ENCODE measurements around the gene DUSP10. TPM values are rescaled to one million over a fixed set of nuclear protein-coding genes. Genes with fewer than 3 reads are reported as not detected.
A peak's percentile ranks its signal among the peaks of the same experiment; 100 is the strongest.

The DUSP10 gene
- total RNA-seq, 4 donors from 2014 or later, result 1.6 to 7.2 (median 4.9) TPM

- peak; percentile 89 for DNase-seq
- Histone ChIP-seq H3K36me3 (no peaks in the 10 kb centered on the region), H3K9me3 (no peaks in the 10 kb centered on the region), H3K27ac (peak overlapping the region; percentile 97 to 99 (median 99)), H3K27me3 (no peaks in the 10 kb centered on the region), H3K4me3 (peak overlapping the region; percentile 62 to 81 (median 71)), H3K4me1 (peaks cover 3 to 35% (median 18%) of the 10 kb centered on the region in 4 donors)
- in situ Hi-C loops (cut with MboI; ENCODE audit: low pct_ligation_motif_present in 1 of 4, low pct_unique_long_range_greater_than_20kb in 1 of 4, low sequenced_read_pairs in 3 of 4) (loop anchor here in 2 of 4 donors (25.0 kb wide), 3 partner anchors 855 to 930 kb away; partner anchors contain the start of gene HLX (in 1 of the 2)), intact Hi-C loops (cut with DNase I; ENCODE audit: low total_unique reads) (loop anchor here (10.0 kb wide), 2 partner anchors 198 to 288 kb away; no protein-coding TSS in a partner anchor)
- TF ChIP-seq CTCF (IDR thresholded peaks at IDR 0.05) (peak in 2 of 5 experiments; percentile 7 to 21), POLR2A (IDR thresholded peaks at IDR 0.05) (peak; percentile 13), POLR2AphosphoS5 (IDR thresholded peaks at IDR 0.05) (peak; percentile 55 to 68 (median 56)), EP300 (IDR thresholded peaks at IDR 0.05; ENCODE audit: low read depth) (no peak)
- WGBS, 2 donors (ENCODE audit: low coverage in 1 of 2), result 0% methylated on average over 50 of the region's 98 CpGs; no CpG with 5 or more reads in 1 of the 2 donors
Observed at GRCh38 chr1:221742555-221743415, 896 bp upstream of the DUSP10 start.

- no peaks in the 10 kb centered on the region for H3K36me3 ChIP-seq
- TF ChIP-seq POLR2AphosphoS5 (IDR thresholded peaks at IDR 0.05) (no peak), POLR2A (IDR thresholded peaks at IDR 0.05) (no peak), CTCF (IDR thresholded peaks at IDR 0.05) (no peak), EP300 (IDR thresholded peaks at IDR 0.05; ENCODE audit: low read depth) (no peak)
- H3K27me3 ChIP-seq, result no peaks in the 10 kb centered on the region
- in situ Hi-C loops (cut with MboI; ENCODE audit: low pct_ligation_motif_present in 1 of 4, low pct_unique_long_range_greater_than_20kb in 1 of 4, low sequenced_read_pairs in 3 of 4), result loop anchor here in 2 of 4 donors (25.0 kb wide), 3 partner anchors 854 to 929 kb away; partner anchors contain the start of gene HLX (in 1 of the 2)
- intact Hi-C loops (cut with DNase I; ENCODE audit: low total_unique reads), result loop anchor here (10.0 kb wide), 2 partner anchors 196 to 286 kb away; no protein-coding TSS in a partner anchor
- peak; percentile 23 for DNase-seq
- WGBS, 2 donors (ENCODE audit: low coverage in 1 of 2), result 1 to 2% methylated on average over 13 to 36 of the region's 36 CpGs
- H3K4me3 ChIP-seq, result peak overlapping the region; percentile 30 to 67 (median 54)
- peak overlapping the region; percentile 97 to 99 (median 99) for H3K27ac ChIP-seq
- H3K4me1 ChIP-seq, result peaks cover 5 to 43% (median 18%) of the 10 kb centered on the region in 4 donors
- no peaks in the 10 kb centered on the region for H3K9me3 ChIP-seq
Observed at GRCh38 chr1:221740993-221741702, 741 bp downstream of the DUSP10 start.

GRCh38 chr1:221740369-221740992 lies 1.4 kb downstream of the DUSP10 start:
- Histone ChIP-seq H3K4me3 (peak overlapping the region; percentile 30 to 67 (median 54)), H3K36me3 (no peaks in the 10 kb centered on the region), H3K4me1 (peaks cover 7 to 43% (median 19%) of the 10 kb centered on the region in 4 donors), H3K27me3 (no peaks in the 10 kb centered on the region), H3K27ac (peak overlapping the region; percentile 97 to 99 (median 99)), H3K9me3 (no peaks in the 10 kb centered on the region)
- intact Hi-C loops (cut with DNase I; ENCODE audit: low total_unique reads), result loop anchor here (10.0 kb wide), 2 partner anchors 196 to 286 kb away; no protein-coding TSS in a partner anchor
- WGBS, 2 donors (ENCODE audit: low coverage in 1 of 2), result 11% methylated on average over 11 of the region's 11 CpGs; no CpG with 5 or more reads in 1 of the 2 donors
- TF ChIP-seq EP300 (IDR thresholded peaks at IDR 0.05; ENCODE audit: low read depth) (no peak), POLR2AphosphoS5 (IDR thresholded peaks at IDR 0.05) (no peak), POLR2A (IDR thresholded peaks at IDR 0.05) (no peak), CTCF (IDR thresholded peaks at IDR 0.05) (no peak)
- DNase-seq, result no peak
- in situ Hi-C loops (cut with MboI; ENCODE audit: low pct_ligation_motif_present in 1 of 4, low pct_unique_long_range_greater_than_20kb in 1 of 4, low sequenced_read_pairs in 3 of 4), result loop anchor here in 2 of 4 donors (25.0 kb wide), 3 partner anchors 853 to 928 kb away; partner anchors contain the start of gene HLX (in 1 of the 2)
